GM12873 (cell line): ENCODE measurements around the gene ARHGAP21.

Source experiments
- TF ChIP-seq, protein P1 (sequence below): IDR thresholded peaks from 2 replicates; pipeline ENCODE4 v1.5.1; 2012; ENCODE audit warnings: low read depth, mild to moderate bottlenecking, moderate library complexity, low read length, control low read depth; ENCODE audit not compliant: insufficient read depth; ENCODE audit errors: missing control alignments

ARHGAP21 gene

GRCh38 chr10:24695452-24695851 lies 28.2 kb downstream of the ARHGAP21 start:
- TF ChIP-seq, protein P1, sequence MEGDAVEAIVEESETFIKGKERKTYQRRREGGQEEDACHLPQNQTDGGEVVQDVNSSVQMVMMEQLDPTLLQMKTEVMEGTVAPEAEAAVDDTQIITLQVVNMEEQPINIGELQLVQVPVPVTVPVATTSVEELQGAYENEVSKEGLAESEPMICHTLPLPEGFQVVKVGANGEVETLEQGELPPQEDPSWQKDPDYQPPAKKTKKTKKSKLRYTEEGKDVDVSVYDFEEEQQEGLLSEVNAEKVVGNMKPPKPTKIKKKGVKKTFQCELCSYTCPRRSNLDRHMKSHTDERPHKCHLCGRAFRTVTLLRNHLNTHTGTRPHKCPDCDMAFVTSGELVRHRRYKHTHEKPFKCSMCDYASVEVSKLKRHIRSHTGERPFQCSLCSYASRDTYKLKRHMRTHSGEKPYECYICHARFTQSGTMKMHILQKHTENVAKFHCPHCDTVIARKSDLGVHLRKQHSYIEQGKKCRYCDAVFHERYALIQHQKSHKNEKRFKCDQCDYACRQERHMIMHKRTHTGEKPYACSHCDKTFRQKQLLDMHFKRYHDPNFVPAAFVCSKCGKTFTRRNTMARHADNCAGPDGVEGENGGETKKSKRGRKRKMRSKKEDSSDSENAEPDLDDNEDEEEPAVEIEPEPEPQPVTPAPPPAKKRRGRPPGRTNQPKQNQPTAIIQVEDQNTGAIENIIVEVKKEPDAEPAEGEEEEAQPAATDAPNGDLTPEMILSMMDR, result no peak

GRCh38 chr10:24694086-24694485 lies 29.6 kb downstream of the ARHGAP21 start:
- TF ChIP-seq, protein P1, result no peak

- TF ChIP-seq, protein P1, result no peak
These were observed 32.6 kb downstream of the ARHGAP21 start for GRCh38 chr10:24690961-24691512.

DNA sequence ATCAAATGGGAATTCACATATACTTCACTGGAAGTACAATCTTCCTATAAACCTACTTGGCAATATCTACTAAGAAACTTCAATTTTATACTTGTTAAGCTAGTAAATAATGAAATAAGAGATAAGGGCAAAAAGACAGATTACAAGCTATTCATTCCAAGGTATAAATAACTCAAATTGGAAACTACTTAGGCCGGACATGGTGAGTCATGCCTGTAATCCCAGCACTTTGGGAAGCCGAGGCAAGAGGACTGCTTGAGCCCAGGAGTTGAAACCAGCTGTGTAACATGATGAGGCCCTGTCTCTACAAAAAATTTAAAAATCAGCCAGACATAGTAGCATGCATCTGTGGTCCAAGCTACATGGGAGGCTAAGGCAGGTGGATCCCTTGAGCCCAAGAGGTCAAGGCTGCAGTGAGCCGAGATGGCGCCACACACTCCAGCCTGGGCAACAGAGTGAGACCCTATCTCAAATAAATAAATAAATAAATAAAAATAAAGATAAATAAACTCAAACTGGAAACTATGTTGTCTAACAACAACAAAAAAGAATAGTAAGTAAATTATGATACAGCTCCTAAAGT lies 37.6 kb downstream of the ARHGAP21 start:
- TF ChIP-seq, protein P1, result no peak

- TF ChIP-seq, protein P1, result no peak
These were observed 40.1 kb downstream of the ARHGAP21 start for GRCh38 chr10:24683554-24683953.

GRCh38 chr10:24681572-24682088 lies 42.1 kb downstream of the ARHGAP21 start:
- TF ChIP-seq, protein P1, result no peak

GRCh38 chr10:24680647-24681524 lies 42.8 kb downstream of the ARHGAP21 start:
- TF ChIP-seq, protein P1, result no peak
